ENCODE results near the gene UTS2R.

The UTS2R gene

GRCh38 chr17:82390860-82391435, 19.4 kb downstream of the UTS2R start:
- ATAC-seq (ENCODE audit: low read depth) = no peak
- no peak for DNase-seq (ENCODE audit: low spot score in 2 of 2)

GRCh38 chr17:82391496-82392066, 20.0 kb downstream of the UTS2R start:
- Mint-ChIP-seq H3K9me3 (no peaks in the 10 kb centered on the region), H3K4me3 (no peak overlapping the region), H3K27me3 (peaks cover under 1% of the 10 kb centered on the region), H3K4me1 (peaks cover 6% of the 10 kb centered on the region), H3K36me3 (peaks cover 17% of the 10 kb centered on the region), H3K27ac (no peak overlapping the region)
- DNase-seq (ENCODE audit: low spot score in 2 of 2) (no peak), ATAC-seq (ENCODE audit: low read depth) (no peak)

More at GRCh38 chr17:82390860-82391435, 19.4 kb downstream of the UTS2R start:
- peaks cover 13% of the 10 kb centered on the region for H3K36me3 Mint-ChIP-seq
- H3K4me1 Mint-ChIP-seq = peaks cover 6% of the 10 kb centered on the region
- H3K4me3 Mint-ChIP-seq = no peak overlapping the region
- H3K27ac Mint-ChIP-seq = no peak overlapping the region
- H3K9me3 Mint-ChIP-seq = no peaks in the 10 kb centered on the region
- H3K27me3 Mint-ChIP-seq = peaks cover 7% of the 10 kb centered on the region

- H3K4me1 Mint-ChIP-seq = peaks cover 6% of the 10 kb centered on the region
- H3K4me3 Mint-ChIP-seq = no peak overlapping the region
- H3K27ac Mint-ChIP-seq = no peak overlapping the region
- no peaks in the 10 kb centered on the region for H3K27me3 Mint-ChIP-seq
- no peaks in the 10 kb centered on the region for H3K9me3 Mint-ChIP-seq
- ATAC-seq (ENCODE audit: low read depth) (no peak), DNase-seq (ENCODE audit: low spot score in 2 of 2) (no peak)
- H3K36me3 Mint-ChIP-seq = peaks cover 20% of the 10 kb centered on the region
Measured at GRCh38 chr17:82392209-82392920, 20.8 kb downstream of the UTS2R start.

GRCh38 chr17:82392941-82393340, 21.4 kb downstream of the UTS2R start:
- Mint-ChIP-seq H3K4me1 (peaks cover under 1% of the 10 kb centered on the region), H3K27me3 (no peaks in the 10 kb centered on the region), H3K36me3 (peaks cover 20% of the 10 kb centered on the region), H3K4me3 (no peak overlapping the region), H3K9me3 (no peaks in the 10 kb centered on the region), H3K27ac (no peak overlapping the region)
- ATAC-seq (ENCODE audit: low read depth) = no peak
- DNase-seq (ENCODE audit: low spot score in 2 of 2) = no peak

GRCh38 chr17:82394278-82394677, 22.7 kb downstream of the UTS2R start:
- H3K27ac Mint-ChIP-seq = no peak overlapping the region
- H3K4me1 Mint-ChIP-seq = no peaks in the 10 kb centered on the region
- no peaks in the 10 kb centered on the region for H3K27me3 Mint-ChIP-seq
- DNase-seq (ENCODE audit: low spot score in 2 of 2) (no peak), ATAC-seq (ENCODE audit: low read depth) (no peak)
- H3K9me3 Mint-ChIP-seq = no peaks in the 10 kb centered on the region
- peaks cover 20% of the 10 kb centered on the region for H3K36me3 Mint-ChIP-seq
- no peak overlapping the region for H3K4me3 Mint-ChIP-seq

- H3K4me1 Mint-ChIP-seq = peaks cover 3% of the 10 kb centered on the region
- peaks cover 21% of the 10 kb centered on the region for H3K36me3 Mint-ChIP-seq
- H3K4me3 Mint-ChIP-seq = no peak overlapping the region
Measured at GRCh38 chr17:82396601-82397435, 25.3 kb downstream of the UTS2R start.

GRCh38 chr17:82397449-82398335, 26.1 kb downstream of the UTS2R start:
- H3K4me3 Mint-ChIP-seq = no peak overlapping the region
- no peaks in the 10 kb centered on the region for H3K9me3 Mint-ChIP-seq
- peaks cover 5% of the 10 kb centered on the region for H3K4me1 Mint-ChIP-seq
- no peak overlapping the region for H3K27ac Mint-ChIP-seq
- ATAC-seq (ENCODE audit: low read depth) (no peak), DNase-seq (ENCODE audit: low spot score in 2 of 2) (no peak)
- H3K27me3 Mint-ChIP-seq = no peaks in the 10 kb centered on the region
- H3K36me3 Mint-ChIP-seq = peaks cover 16% of the 10 kb centered on the region

More at GRCh38 chr17:82396601-82397435, 25.3 kb downstream of the UTS2R start:
- DNase-seq (ENCODE audit: low spot score in 2 of 2) (no peak), ATAC-seq (ENCODE audit: low read depth) (no peak)
- Mint-ChIP-seq H3K9me3 (no peaks in the 10 kb centered on the region), H3K27me3 (no peaks in the 10 kb centered on the region), H3K27ac (no peak overlapping the region)

- Mint-ChIP-seq H3K9me3 (no peaks in the 10 kb centered on the region), H3K4me1 (peaks cover 5% of the 10 kb centered on the region), H3K4me3 (no peak overlapping the region), H3K27me3 (no peaks in the 10 kb centered on the region), H3K27ac (no peak overlapping the region), H3K36me3 (peaks cover 17% of the 10 kb centered on the region)
- no peak for DNase-seq (ENCODE audit: low spot score in 2 of 2)
- ATAC-seq (ENCODE audit: low read depth) = no peak
Measured at GRCh38 chr17:82399041-82399441, 27.5 kb downstream of the UTS2R start.

GRCh38 chr17:82399601-82400101, 28.1 kb downstream of the UTS2R start:
- Mint-ChIP-seq H3K36me3 (peaks cover 19% of the 10 kb centered on the region), H3K27me3 (no peaks in the 10 kb centered on the region), H3K4me3 (no peak overlapping the region), H3K4me1 (peaks cover 5% of the 10 kb centered on the region), H3K9me3 (no peaks in the 10 kb centered on the region), H3K27ac (no peak overlapping the region)
- no peak for DNase-seq (ENCODE audit: low spot score in 2 of 2)
- ATAC-seq (ENCODE audit: low read depth) = no peak

GRCh38 chr17:82400206-82400605, 28.6 kb downstream of the UTS2R start:
- H3K4me1 Mint-ChIP-seq = peaks cover 5% of the 10 kb centered on the region

GRCh38 chr17:82400830-82401229, 29.3 kb downstream of the UTS2R start:
- Mint-ChIP-seq H3K4me3 (peak overlapping the region; percentile 77), H3K27me3 (no peaks in the 10 kb centered on the region), H3K9me3 (no peaks in the 10 kb centered on the region), H3K4me1 (peaks cover 5% of the 10 kb centered on the region), H3K27ac (no peak overlapping the region), H3K36me3 (peaks cover 19% of the 10 kb centered on the region)
- ATAC-seq (ENCODE audit: low read depth) = peak; percentile 93
- peak; percentile 31 to 33 for DNase-seq (ENCODE audit: low spot score in 2 of 2)

More at GRCh38 chr17:82400206-82400605, 28.6 kb downstream of the UTS2R start:
- no peaks in the 10 kb centered on the region for H3K27me3 Mint-ChIP-seq
- H3K36me3 Mint-ChIP-seq = peaks cover 20% of the 10 kb centered on the region
- ATAC-seq (ENCODE audit: low read depth) = no peak
- DNase-seq (ENCODE audit: low spot score in 2 of 2) = no peak
- no peak overlapping the region for H3K27ac Mint-ChIP-seq
- H3K4me3 Mint-ChIP-seq = no peak overlapping the region
- H3K9me3 Mint-ChIP-seq = no peaks in the 10 kb centered on the region

- peaks cover 5% of the 10 kb centered on the region for H3K4me1 Mint-ChIP-seq
- no peak for DNase-seq (ENCODE audit: low spot score in 2 of 2)
- H3K27me3 Mint-ChIP-seq = no peaks in the 10 kb centered on the region
- H3K4me3 Mint-ChIP-seq = no peak overlapping the region
- peaks cover 14% of the 10 kb centered on the region for H3K36me3 Mint-ChIP-seq
- H3K9me3 Mint-ChIP-seq = no peaks in the 10 kb centered on the region
- no peak overlapping the region for H3K27ac Mint-ChIP-seq
- ATAC-seq (ENCODE audit: low read depth) = no peak
Measured at GRCh38 chr17:82402865-82403264, 31.3 kb downstream of the UTS2R start.

Data from memory B cell (primary cell).